Loucy (cell line): ENCODE measurements around the gene NF1.

Experiments used
- H2AFZ ChIP-seq: fragments of 200-600 bp; sonication (generic); 2 replicates; pipeline ENCODE4 v1.6.0; 2016; ENCODE audit warnings: antibody characterized with exemption, mild to moderate bottlenecking, low read length, moderate library complexity
- H3F3A ChIP-seq: fragments of 200-600 bp; 2 replicates; pipeline ENCODE4 v1.6.0; 2016; ENCODE audit warnings: antibody characterized with exemption, low read depth, mild to moderate bottlenecking
- H3K27me3 ChIP-seq: fragments of 200-600 bp; sonication (generic); 2 replicates; pipeline ENCODE4 v1.6.1; 2014; ENCODE audit warnings: low read length, mild to moderate bottlenecking; ENCODE audit not compliant: insufficient read depth, poor library complexity, severe bottlenecking
- H3K36me3 ChIP-seq: fragments of 200-600 bp; sonication (generic); 2 replicates; pipeline ENCODE4 v1.6.1; 2016; ENCODE audit warnings: low read length; ENCODE audit not compliant: insufficient read depth
- H3K4me1 ChIP-seq: fragments of 200-600 bp; sonication (generic); 2 replicates; pipeline ENCODE4 v1.5.1; 2014; ENCODE audit warnings: low read length, mild to moderate bottlenecking; ENCODE audit not compliant: insufficient read depth, poor library complexity, severe bottlenecking
- H3K4me2 ChIP-seq: fragments of 200-600 bp; sonication (generic); 2 replicates; pipeline ENCODE4 v1.6.0; 2014; ENCODE audit warnings: antibody characterized with exemption, low read length, low read depth, mild to moderate bottlenecking; ENCODE audit not compliant: poor library complexity, severe bottlenecking
- H3K4me3 ChIP-seq: fragments of 200-600 bp; sonication (generic); 2 replicates; pipeline ENCODE4 v1.5.1; 2014; ENCODE audit warnings: low read length, mild to moderate bottlenecking, mixed read lengths; ENCODE audit not compliant: poor library complexity, severe bottlenecking
- H3K79me2 ChIP-seq: fragments of 200-600 bp; sonication (generic); 2 replicates; pipeline ENCODE4 v1.6.1; 2014; ENCODE audit warnings: low read length; ENCODE audit not compliant: insufficient read depth
- H3K9ac ChIP-seq: fragments of 200-600 bp; sonication (generic); 2 replicates; pipeline ENCODE4 v1.6.0; 2014; ENCODE audit warnings: mild to moderate bottlenecking, low read depth, low read length, moderate library complexity; ENCODE audit not compliant: poor library complexity, severe bottlenecking
- H3K9me2 ChIP-seq: fragments of 200-600 bp; sonication (generic); replicated peaks from 2 replicates; pipeline ENCODE4 v1.6.1; 2016; ENCODE audit warnings: low read depth, low read length, mixed read lengths
- H3K9me3 ChIP-seq: fragments of 200-600 bp; sonication (generic); 2 replicates; pipeline ENCODE4 v1.6.1; 2014; ENCODE audit warnings: mild to moderate bottlenecking, antibody characterized with exemption, low read length, low read depth; ENCODE audit not compliant: insufficient read depth
- H4K20me1 ChIP-seq: fragments of 200-600 bp; sonication (generic); 2 replicates; pipeline ENCODE4 v1.6.0; 2014; ENCODE audit warnings: antibody characterized with exemption, low read length, mild to moderate bottlenecking; ENCODE audit not compliant: insufficient read depth, poor library complexity, severe bottlenecking
- EZH2phosphoT487 ChIP-seq: fragments of 200-600 bp; IDR thresholded peaks from 2 replicates; pipeline ENCODE4 v1.6.1; 2018; ENCODE audit warnings: antibody characterized with exemption, mild to moderate bottlenecking, moderate library complexity, borderline replicate concordance
- TF ChIP-seq, protein P1 (sequence below): fragments of 200-600 bp; sonication (generic); conservative IDR thresholded peaks from 2 replicates; pipeline ENCODE4 v1.5.1; 2014; ENCODE audit warnings: mild to moderate bottlenecking, antibody characterized with exemption, low read length

The NF1 gene

DNA sequence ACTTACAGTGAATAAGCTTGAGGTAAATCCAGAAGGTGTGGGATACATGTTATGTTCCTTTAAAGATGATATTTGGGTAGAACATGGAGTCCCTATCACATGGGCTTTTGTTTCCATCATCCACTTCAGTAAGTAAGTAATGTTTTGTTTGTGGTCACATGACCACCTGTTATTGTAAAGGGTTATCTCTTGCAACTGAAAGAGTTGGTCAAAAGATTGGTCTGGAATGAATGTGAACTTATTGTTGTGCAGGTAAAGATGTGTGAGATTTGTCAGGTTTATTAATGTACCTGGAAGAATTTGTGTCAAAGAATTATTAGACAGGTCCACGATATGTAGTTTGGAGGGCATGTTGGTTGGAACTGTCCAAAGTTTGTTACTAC, 200.7 kb downstream of the NF1 start:
- H3K4me1 ChIP-seq: peaks cover under 1% of the 10 kb centered on the region
- TF ChIP-seq EZH2phosphoT487: no peak
- TF ChIP-seq, protein P1, sequence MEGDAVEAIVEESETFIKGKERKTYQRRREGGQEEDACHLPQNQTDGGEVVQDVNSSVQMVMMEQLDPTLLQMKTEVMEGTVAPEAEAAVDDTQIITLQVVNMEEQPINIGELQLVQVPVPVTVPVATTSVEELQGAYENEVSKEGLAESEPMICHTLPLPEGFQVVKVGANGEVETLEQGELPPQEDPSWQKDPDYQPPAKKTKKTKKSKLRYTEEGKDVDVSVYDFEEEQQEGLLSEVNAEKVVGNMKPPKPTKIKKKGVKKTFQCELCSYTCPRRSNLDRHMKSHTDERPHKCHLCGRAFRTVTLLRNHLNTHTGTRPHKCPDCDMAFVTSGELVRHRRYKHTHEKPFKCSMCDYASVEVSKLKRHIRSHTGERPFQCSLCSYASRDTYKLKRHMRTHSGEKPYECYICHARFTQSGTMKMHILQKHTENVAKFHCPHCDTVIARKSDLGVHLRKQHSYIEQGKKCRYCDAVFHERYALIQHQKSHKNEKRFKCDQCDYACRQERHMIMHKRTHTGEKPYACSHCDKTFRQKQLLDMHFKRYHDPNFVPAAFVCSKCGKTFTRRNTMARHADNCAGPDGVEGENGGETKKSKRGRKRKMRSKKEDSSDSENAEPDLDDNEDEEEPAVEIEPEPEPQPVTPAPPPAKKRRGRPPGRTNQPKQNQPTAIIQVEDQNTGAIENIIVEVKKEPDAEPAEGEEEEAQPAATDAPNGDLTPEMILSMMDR: no peak
- H3K4me2 ChIP-seq: no peak overlapping the region
- no peaks in the 10 kb centered on the region for H3K9me3 ChIP-seq
- H3K9me2 ChIP-seq: no peaks in the 10 kb centered on the region
- no peaks in the 10 kb centered on the region for H3K79me2 ChIP-seq
- H3K4me3 ChIP-seq: no peak overlapping the region
- no peak overlapping the region for H2AFZ ChIP-seq
- no peaks in the 10 kb centered on the region for H4K20me1 ChIP-seq
- no peaks in the 10 kb centered on the region for H3F3A ChIP-seq
- H3K27me3 ChIP-seq: no peaks in the 10 kb centered on the region
- H3K36me3 ChIP-seq: no peaks in the 10 kb centered on the region
- no peak overlapping the region for H3K9ac ChIP-seq

DNA sequence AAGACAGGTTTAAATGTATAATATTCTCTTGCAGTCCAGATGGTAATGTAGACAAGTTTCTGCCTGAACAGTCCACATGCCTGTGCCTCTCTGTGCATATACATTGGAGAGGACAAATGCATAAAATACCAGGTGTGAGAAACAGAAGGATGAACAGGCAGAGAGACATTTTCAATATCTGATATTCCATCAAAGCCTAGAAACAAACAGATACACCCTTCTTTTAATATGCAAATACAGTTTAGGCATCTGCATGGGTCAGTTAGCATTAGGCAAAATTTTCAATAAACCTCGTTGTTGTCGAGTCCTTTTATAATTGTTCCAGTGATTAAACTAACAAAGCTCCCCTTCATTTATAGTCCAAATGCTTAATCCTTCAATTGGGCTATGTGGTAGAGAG, 201.4 kb downstream of the NF1 start:
- Histone ChIP-seq H3K27me3 (no peaks in the 10 kb centered on the region), H3F3A (no peaks in the 10 kb centered on the region), H3K9ac (no peak overlapping the region), H4K20me1 (no peaks in the 10 kb centered on the region), H3K9me2 (no peaks in the 10 kb centered on the region), H3K4me1 (no peaks in the 10 kb centered on the region), H3K4me2 (no peak overlapping the region), H3K79me2 (no peaks in the 10 kb centered on the region), H2AFZ (no peak overlapping the region), H3K36me3 (no peaks in the 10 kb centered on the region), H3K4me3 (no peak overlapping the region), H3K9me3 (no peaks in the 10 kb centered on the region)
- no peak for TF ChIP-seq EZH2phosphoT487

DNA sequence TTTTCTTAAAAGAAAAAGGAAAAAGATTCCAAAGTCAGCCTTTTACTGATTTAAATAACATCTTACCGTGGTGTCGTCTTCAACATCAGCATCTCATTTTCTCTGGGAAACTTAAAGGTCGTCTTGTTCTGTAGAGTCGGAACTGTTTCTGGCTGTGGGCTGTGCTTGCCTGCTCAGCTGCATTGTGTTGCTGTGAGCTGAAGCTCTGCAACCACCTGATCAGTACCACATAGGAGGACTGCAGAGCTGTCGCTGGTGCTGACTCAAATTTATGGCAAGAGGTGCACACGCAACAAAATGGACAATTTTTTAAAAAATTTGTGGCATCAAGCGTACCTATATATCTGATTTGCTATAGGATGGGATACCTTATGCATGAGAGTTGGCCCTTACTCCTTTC, 202.3 kb downstream of the NF1 start, which contains the start of gene OMG:
TSS of gene OMG (minus strand) at position 150 of the 400 bp plus-strand sequence. CDS start 908 bp downstream, outside the sequence.
- no peaks in the 10 kb centered on the region for H3K79me2 ChIP-seq
- no peaks in the 10 kb centered on the region for H3K36me3 ChIP-seq
- TF ChIP-seq, protein P1: no peak
- TF ChIP-seq EZH2phosphoT487: no peak
- no peaks in the 10 kb centered on the region for H3K4me1 ChIP-seq
- no peaks in the 10 kb centered on the region for H3K9me3 ChIP-seq
- H3K9ac ChIP-seq: no peak within 1 kb of the TSS
- H2AFZ ChIP-seq: no peak within 1 kb of the TSS
- no peaks in the 10 kb centered on the region for H4K20me1 ChIP-seq
- no peak within 1 kb of the TSS for H3K4me3 ChIP-seq
- no peaks in the 10 kb centered on the region for H3F3A ChIP-seq
- no peak within 1 kb of the TSS for H3K4me2 ChIP-seq
- no peaks in the 10 kb centered on the region for H3K9me2 ChIP-seq
- H3K27me3 ChIP-seq: no peaks in the 10 kb centered on the region

DNA sequence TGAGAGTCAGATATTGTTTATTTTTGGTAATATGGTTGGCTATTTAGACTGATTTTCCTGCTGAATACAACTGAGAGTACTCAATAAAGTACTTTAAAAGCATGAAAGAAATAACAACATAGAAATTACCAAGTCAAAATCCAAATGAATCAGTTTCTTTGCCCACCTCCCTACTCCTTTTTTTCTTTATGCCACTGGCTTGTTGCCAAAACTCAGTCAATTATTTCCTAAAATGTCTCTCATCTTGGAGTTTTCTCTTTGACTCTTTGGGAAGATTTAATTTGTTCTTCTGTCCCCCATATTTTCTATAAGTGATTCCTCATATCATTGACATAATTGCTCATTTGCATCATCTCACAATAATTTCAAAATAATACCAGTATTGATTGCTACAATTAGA, 204.8 kb downstream of the NF1 start:
- TF ChIP-seq, protein P1: no peak
- no peak for TF ChIP-seq EZH2phosphoT487
- Histone ChIP-seq H3K4me1 (no peaks in the 10 kb centered on the region), H2AFZ (no peak overlapping the region), H3K36me3 (peaks cover 12% of the 10 kb centered on the region; the same call in 1 of the 2 replicates), H3K9me2 (no peaks in the 10 kb centered on the region), H3K27me3 (no peaks in the 10 kb centered on the region), H3F3A (no peaks in the 10 kb centered on the region), H3K9ac (no peak overlapping the region), H3K9me3 (no peaks in the 10 kb centered on the region), H3K79me2 (0 out of 2 replicates have a peak, but pooled peaks cover 3% of the 10 kb centered on the region), H3K4me2 (no peak overlapping the region), H3K4me3 (no peak overlapping the region), H4K20me1 (no peaks in the 10 kb centered on the region)
